ENCODE results near the gene NAA30. TPM values are rescaled to one million over a fixed set of nuclear protein-coding genes. Genes with fewer than 3 reads are reported as not detected.

NAA30 gene
- 5.8 and 9.8 TPM in 2 replicates for total RNA-seq

GRCh38 chr14:57390037-57390805 is at the start of gene NAA30:
Gene NAA30 (plus strand): TSS chr14:57390586. CDS start chr14:57390958, 372 bp downstream.

Other genes with a start within 250 kb of the NAA30 start
- 28.8 and 33.8 TPM in 2 replicates for gene EXOC5, start 121.7 kb upstream of the NAA30 start, total RNA-seq
- 12.1 and 15.5 TPM in 2 replicates for gene AP5M1, start 121.6 kb upstream of the NAA30 start, total RNA-seq
- not detected in 2 replicates for gene CCDC198, start 103.3 kb downstream of the NAA30 start, total RNA-seq

Measured in bronchus fibroblast of lung (primary cell).